HPDE6-E6E7 (cell line): ENCODE measurements around the gene SPATA45.

Source experiments
- DNase-seq: peaks from one replicate; pipeline ENCODE4 v3.0.0; 2011; ENCODE audit warnings: missing footprints; ENCODE audit errors: extremely low spot score

Gene SPATA45

DNA sequence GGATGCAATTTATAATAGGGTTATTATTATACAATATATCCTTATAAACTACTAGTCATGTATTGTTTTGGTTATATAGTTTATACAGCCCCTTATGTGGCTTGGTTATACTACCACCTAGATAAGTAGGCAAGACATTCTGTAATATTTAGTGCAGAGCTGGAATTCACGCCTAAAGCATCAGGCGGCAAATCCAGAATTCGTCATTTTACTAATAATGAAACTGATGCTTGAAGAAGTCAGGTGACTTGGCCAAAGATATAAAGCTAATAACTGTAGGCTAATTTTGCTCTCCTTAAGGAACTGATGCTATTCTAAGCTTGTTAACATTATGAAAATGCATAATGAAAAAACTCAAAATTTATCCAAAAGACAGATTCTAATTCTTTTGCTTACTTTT lies 66.7 kb downstream of the SPATA45 start:
- no peak for DNase-seq
